K562 (cell line): Measurements from ENCODE around the gene PRDM1. TPM values are rescaled to one million over a fixed set of nuclear protein-coding genes. Genes with fewer than 3 reads are reported as not detected.

Experiments
- BCOR ChIP-seq: fragments of 450-650 bp; IDR thresholded peaks from 2 replicates; pipeline ENCODE4 v1.6.1; 2016
- CEBPG ChIP-seq, 3 experiments: fragments of 200-800 bp in 1 of 3; sonication (Bioruptor generic) in 1 of 3; sonication (generic) in 1 of 3; formaldehyde crosslinking in 1 of 3; IDR thresholded peaks in 2 of 3; conservative IDR thresholded peaks in 1 of 3; 2 replicates each; pipeline versions ENCODE4 v1.6.1 to v1.8.0; 2016 to 2022; ENCODE audit warnings: missing compliant biosample characterization in 2 of 3, missing genetic modification characterization in 2 of 3, mild to moderate bottlenecking in 1 of 3, missing genetic modification reagents in 1 of 3
- CHAMP1 ChIP-seq: fragments of 450-650 bp; IDR thresholded peaks from 2 replicates; pipeline ENCODE4 v1.6.1; 2016; ENCODE audit warnings: mild to moderate bottlenecking
- EWSR1 ChIP-seq: fragments of 450-650 bp; IDR thresholded peaks from 2 replicates; pipeline ENCODE4 v1.6.1; 2018; ENCODE audit warnings: borderline replicate concordance, mild to moderate bottlenecking, low read depth, moderate library complexity; ENCODE audit not compliant: partially characterized antibody
- GATA2 ChIP-seq: sonication (generic); formaldehyde crosslinking; IDR thresholded peaks from 2 replicates; pipeline ENCODE4 v1.4.0; 2020; ENCODE audit warnings: mild to moderate bottlenecking, missing genetic modification reagents
- GTF2F1 ChIP-seq: IDR thresholded peaks from 2 replicates; pipeline ENCODE4 v1.6.1; 2011; ENCODE audit warnings: low read depth, low read length, improper control_type of control experiment
- HNRNPH1 ChIP-seq: fragments of 200-400 bp; formaldehyde crosslinking; optimal IDR thresholded peaks from 2 replicates; pipeline ENCODE3; 2017; ENCODE audit warnings: low read depth, mild to moderate bottlenecking, low read length, moderate library complexity
- MEIS2 ChIP-seq: fragments of 450-650 bp; IDR thresholded peaks from 2 replicates; pipeline ENCODE4 v1.6.1; 2014; ENCODE audit warnings: mild to moderate bottlenecking; ENCODE audit not compliant: partially characterized antibody
- SMAD1 ChIP-seq: fragments of 150-350 bp; IDR thresholded peaks from 2 replicates; pipeline ENCODE4 v1.6.1; 2014; ENCODE audit warnings: low read length, low read depth; ENCODE audit not compliant: partially characterized antibody
- TEAD1 ChIP-seq, 2 experiments: fragments of 450-650 bp in 1 of 2; sonication (generic) in 1 of 2; formaldehyde crosslinking; IDR thresholded peaks; 2 replicates each; pipeline versions ENCODE4 v1.4.0 to v1.8.0; 2020 to 2022; ENCODE audit warnings: mild to moderate bottlenecking in 2 of 2, missing genetic modification reagents in 1 of 2
- ZBTB12 ChIP-seq: fragments of 250-450 bp; sonication (Bioruptor Pico); IDR thresholded peaks from 2 replicates; pipeline ENCODE4 v1.4.0; 2020
- ZBTB34 ChIP-seq: fragments of 250-450 bp; sonication (Bioruptor Pico); IDR thresholded peaks from 2 replicates; pipeline ENCODE4 v1.8.0; 2021; ENCODE audit warnings: mild to moderate bottlenecking, moderate library complexity
- ZBTB9 ChIP-seq: fragments of 450-650 bp; formaldehyde crosslinking; IDR thresholded peaks from 2 replicates; pipeline ENCODE4 v1.4.0; 2020; ENCODE audit warnings: mild to moderate bottlenecking, moderate library complexity
- ZNF592 ChIP-seq: fragments of 450-650 bp; IDR thresholded peaks from 2 replicates; pipeline ENCODE4 v1.6.1; 2017; ENCODE audit warnings: antibody characterized with exemption, mild to moderate bottlenecking
- ZNF76 ChIP-seq: fragments of 250-450 bp; sonication (Bioruptor Pico); IDR thresholded peaks from 2 replicates; pipeline ENCODE4 v1.4.0; 2020; ENCODE audit warnings: mild to moderate bottlenecking, moderate library complexity, borderline replicate concordance
- polyA plus RNA-seq, 8 experiments: library from polyadenylated mRNA; depleted of rRNA in 4 of 8; stranded (reverse) in 5 of 8; unstranded in 3 of 8; fragments of >200 nt; fragmentation: Nextera tagmentation in 2 of 8; fragmentation: Illumina TruSeq in 1 of 8; extraction: Ambion mirVana in 2 of 8; extraction: Trizol in 1 of 8; gene quantifications; 2 replicates each; pipeline versions ENCODE4 v1.2.1 to v1.2.3, GENCODE V29; 2011 to 2014; ENCODE audit warnings: inconsistent platforms in 1 of 8, missing spikeins in 1 of 8
- total RNA-seq, 7 experiments: library from RNA; depleted of rRNA in 6 of 7; stranded (reverse); fragments of >200 nt in 6 of 7; fragmentation: Illumina TruSeq in 2 of 7; extraction: Trizol in 2 of 7; gene quantifications; 2 replicates each; pipeline versions ENCODE4 v1.2.1 to v1.2.3, GENCODE V29; 2011 to 2021; ENCODE audit warnings: low replicate concordance in 1 of 7

The PRDM1 gene
- total and polyA plus RNA-seq, 9 of the 15 experiments (the other 6 are each of a cell fraction or from before 2014, with no cell fraction given), result 0.09 to 0.89 (median 0.27) TPM

GRCh38 chr6:106046116-106046853 lies 39.9 kb upstream of the PRDM1 start (continued):
- TF ChIP-seq CHAMP1, result no peak
- no peak for TF ChIP-seq ZNF76 (CRISPR knock-in tag)
- peak; percentile 19 for TF ChIP-seq MEIS2
- no peak for TF ChIP-seq EWSR1
- TF ChIP-seq ZBTB9 (CRISPR knock-in tag), result peak; percentile 68; the same call in 1 of the 2 replicates
- no peak for TF ChIP-seq GATA2 (CRISPR knock-in tag)
- TF ChIP-seq ZNF592, result no peak
- TF ChIP-seq SMAD1, result no peak
- TF ChIP-seq TEAD1 (CRISPR knock-in tag; IDR thresholded peaks at IDR 0.05), result peak in 1 of 2 experiments; percentile 46; a peak in 1 of 4 replicates
- TF ChIP-seq ZBTB12, result no peak
- TF ChIP-seq BCOR, result no peak
- TF ChIP-seq ZBTB34, result no peak
- no peak for TF ChIP-seq GTF2F1
- TF ChIP-seq HNRNPH1, result no peak
- no peak for TF ChIP-seq CEBPG (CRISPR knock-in tag; IDR thresholded peaks at IDR 0.05)
- peak in 1 of 2 experiments; percentile 56; a peak in 3 of 4 replicates for TF ChIP-seq CEBPG (tag; conservative IDR thresholded peaks at IDR 0.05 in 1 of 2, IDR thresholded peaks at IDR 0.05 in 1 of 2)
